KG1 (cell line): ENCODE data around the gene CYFIP2.
"Not testable (repeated sequence)": the region's sequence is repeated elsewhere in the genome, so short reads cannot be mapped to it uniquely, and the experiment has no call there.

Experiments
- DNase-seq: peaks from one replicate; lab custom pipeline; 2025; lab: John Stamatoyannopoulos, UW

CYFIP2 gene

DNA sequence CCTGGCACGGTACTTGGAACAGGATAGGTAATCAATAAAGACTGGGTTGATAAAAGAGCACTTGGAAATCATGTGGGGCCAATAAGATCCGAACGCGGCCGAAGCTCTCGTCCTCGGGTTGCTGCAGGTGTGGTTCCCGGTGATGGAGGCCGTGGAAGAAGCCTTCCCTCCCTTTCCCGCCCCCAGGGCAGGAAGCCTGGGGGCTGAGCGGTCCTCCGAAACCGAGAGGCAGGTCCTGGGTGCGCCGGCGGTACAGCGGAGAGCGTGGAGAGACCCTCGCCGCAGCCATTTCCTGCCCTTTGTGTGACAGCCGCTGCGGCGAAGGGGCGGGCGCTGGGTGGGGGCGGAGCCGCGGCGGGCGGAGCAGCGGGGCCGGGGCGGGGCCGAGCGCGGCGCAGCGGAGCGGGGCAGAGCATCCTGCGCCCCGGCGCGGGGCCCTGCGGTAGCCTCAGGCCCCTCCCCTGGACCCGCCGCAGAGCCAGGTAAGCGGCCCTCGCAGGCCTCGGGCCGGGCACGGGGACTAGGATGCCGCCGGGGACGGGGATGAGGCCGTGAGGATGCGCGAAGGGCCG, at the start of gene CYFIP2:
Gene CYFIP2, plus strand, starts transcription at position 410 of the 572 bp plus-strand sequence. CDS start 19,239 bp downstream, outside the sequence.
- DNase-seq = peak; percentile 18

- no peak for DNase-seq
Observed at GRCh38 chr5:157216391-157217142, 49.4 kb upstream of the CYFIP2 start.

DNA sequence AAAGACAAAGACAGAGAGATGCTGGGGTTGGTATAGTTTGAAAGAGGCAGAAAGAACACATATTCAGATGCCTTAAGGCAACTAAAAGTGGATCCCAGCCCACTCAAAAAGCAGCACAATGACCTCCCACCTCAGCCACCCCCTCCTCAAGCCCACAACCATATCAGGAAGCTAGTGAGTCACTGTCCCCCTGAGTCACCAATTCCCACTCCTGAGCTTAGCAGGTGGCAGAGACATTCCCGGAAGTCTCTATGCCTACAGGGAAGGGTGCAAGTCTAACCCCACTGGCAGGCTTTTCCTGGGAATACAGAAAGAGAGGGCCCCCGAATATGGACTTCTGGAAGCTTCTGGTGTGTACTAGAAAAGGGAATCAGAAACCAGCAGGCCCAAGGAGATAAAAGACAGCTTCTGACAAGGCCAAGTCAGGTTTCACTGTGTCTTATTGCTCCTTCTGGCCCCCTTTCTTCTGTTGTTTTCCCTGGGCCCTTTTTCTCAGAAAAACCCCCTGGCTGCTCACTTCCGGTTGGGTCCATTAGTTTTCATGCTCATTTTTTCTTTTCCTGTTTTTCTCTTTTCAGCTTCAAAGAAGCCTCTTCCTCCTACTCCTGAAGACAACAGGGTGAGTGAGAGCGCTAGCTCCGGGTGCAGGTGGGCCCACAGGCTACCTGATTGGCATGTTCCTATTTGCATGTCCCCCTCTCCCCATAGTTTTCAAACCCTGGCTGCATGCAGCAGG, 48.5 kb upstream of the CYFIP2 start:
- no peak for DNase-seq

GRCh38 chr5:157219491-157220271, 46.2 kb upstream of the CYFIP2 start:
- DNase-seq = no peak

DNA sequence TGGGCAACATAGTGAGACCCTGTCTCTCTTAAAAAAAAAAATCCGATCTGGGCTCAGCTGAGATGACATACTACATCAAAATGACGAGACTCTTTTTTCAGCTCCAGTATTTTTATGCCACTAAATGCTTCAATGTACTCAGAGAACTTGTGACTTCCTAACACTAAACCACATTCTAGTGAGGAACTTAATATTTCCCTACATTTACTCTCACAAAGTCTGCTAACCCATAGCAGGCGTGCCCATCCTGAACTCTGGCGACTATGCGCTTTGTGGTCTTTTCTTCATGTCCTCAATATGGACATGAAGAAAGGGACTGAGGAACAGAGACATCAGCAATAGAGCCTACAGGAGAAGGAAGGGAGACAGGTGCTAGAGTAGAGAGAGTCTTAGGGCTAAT, 44.0 kb upstream of the CYFIP2 start:
- no peak for DNase-seq

DNA sequence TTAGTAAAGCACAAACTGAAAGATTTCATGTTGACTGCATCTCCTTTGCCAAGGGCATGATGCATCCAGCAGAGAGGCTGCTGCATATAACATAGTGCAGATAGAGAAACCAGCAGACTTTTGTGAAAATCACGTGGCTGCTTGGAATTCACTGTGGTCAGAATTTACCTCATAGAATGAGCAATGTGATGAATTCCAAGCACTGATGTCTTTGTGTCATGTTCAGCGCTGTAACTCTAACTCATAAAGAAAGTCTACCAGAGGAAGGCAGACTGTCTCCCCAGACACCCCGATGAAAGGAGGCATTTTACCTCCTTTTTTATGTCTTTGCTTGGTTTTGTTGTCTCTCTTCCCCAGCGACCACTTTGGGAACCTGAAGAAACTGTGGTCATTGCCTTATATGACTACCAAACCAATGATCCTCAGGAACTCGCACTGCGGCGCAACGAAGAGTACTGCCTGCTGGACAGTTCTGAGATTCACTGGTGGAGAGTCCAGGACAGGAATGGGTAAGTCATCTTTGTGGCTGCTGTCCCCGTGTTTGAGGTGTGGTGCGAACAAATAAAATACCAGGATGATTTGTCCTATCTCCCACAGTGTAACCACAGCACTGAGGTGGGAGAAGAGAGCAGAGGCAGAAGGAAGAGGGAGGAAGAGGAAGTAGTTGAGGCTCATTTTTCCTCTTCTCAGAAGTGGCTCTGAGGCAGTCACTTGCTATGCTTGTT, 43.3 kb upstream of the CYFIP2 start:
- DNase-seq = no peak

- DNase-seq = no peak
Observed at GRCh38 chr5:157225469-157226422, 40.2 kb upstream of the CYFIP2 start.

DNA sequence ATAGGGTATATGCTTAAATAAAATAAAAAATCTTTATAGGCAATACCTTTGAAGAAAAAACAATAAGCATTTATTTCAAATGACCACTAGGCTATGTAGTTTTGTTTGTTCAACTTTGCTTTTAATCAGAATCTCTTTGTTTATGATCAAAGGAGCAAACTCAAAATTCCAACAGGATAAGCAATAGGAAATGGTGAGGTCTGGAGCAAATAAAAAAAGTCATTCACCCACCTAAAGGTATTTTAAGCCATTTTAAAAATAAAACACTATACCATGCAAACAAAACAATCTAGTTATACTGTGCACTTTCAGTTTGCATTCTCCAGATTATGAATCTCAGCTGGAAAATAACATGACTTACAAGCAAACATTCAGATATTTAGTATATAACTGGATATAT, 35.3 kb upstream of the CYFIP2 start:
- DNase-seq = no peak

DNA sequence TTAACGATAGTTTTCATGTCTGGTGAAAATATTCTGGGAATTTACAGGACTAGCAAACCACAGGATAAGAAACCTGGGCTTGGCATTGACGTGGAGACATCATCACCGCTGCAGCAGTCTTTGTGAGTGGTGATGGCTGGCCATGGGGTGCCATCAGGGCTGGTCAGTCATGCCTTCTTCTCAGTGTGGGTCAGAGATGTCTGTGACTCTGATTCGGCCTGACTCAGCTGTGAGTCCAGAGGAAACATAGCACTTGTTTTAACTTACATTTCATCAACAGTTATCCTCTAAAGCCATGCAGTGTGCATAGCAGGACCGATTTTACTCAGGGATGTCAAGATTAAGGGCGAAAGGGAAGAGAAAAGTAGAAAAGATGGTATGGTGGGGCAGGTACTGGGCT, 33.2 kb upstream of the CYFIP2 start:
- no peak for DNase-seq

GRCh38 chr5:157233515-157233914, 32.4 kb upstream of the CYFIP2 start:
- no peak for DNase-seq

GRCh38 chr5:157236423-157236822, 29.5 kb upstream of the CYFIP2 start:
- no peak for DNase-seq

GRCh38 chr5:157241483-157241882, 24.4 kb upstream of the CYFIP2 start:
- DNase-seq = no peak

DNA sequence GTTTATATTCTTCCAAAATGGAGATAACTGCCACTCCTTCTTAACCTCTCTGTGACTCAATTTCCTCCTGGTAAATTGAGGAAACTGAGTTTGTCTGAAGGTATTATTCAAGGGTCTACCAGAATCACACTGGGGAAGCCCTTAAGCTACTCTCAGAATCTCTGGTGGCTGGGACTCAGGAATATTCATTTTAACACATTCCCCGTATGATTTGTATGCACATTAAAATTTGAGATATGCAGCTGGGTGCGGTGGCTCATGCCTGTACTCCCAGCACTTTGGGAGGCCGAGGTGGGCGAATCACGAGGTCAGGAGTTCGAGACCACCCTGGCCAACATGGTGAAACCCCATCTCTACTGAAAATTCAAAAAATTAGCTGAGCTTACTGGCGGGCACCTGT, 21.2 kb upstream of the CYFIP2 start:
- DNase-seq = not testable (repeated sequence)

GRCh38 chr5:157245476-157245875, 20.4 kb upstream of the CYFIP2 start:
- no peak for DNase-seq

DNA sequence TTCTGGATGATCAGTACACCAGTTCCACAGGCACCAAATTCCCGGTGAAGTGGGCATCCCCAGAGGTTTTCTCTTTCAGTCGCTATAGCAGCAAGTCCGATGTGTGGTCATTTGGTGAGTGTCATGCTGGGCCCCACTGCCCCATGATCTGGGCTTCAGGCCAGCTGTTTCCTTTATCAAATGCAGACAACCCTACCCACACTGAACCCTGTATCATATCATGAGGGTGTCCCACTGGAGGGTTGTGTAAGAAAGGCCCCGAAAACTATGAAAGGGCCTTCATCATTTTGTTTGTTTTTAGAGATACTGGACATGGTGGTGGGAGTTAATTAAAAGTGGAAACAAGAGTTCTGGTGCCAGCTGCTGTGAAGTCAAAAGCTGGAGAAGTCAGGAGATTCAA, 20.0 kb upstream of the CYFIP2 start:
- no peak for DNase-seq

- no peak for DNase-seq
Observed at GRCh38 chr5:157247267-157247666, 18.7 kb upstream of the CYFIP2 start.

DNA sequence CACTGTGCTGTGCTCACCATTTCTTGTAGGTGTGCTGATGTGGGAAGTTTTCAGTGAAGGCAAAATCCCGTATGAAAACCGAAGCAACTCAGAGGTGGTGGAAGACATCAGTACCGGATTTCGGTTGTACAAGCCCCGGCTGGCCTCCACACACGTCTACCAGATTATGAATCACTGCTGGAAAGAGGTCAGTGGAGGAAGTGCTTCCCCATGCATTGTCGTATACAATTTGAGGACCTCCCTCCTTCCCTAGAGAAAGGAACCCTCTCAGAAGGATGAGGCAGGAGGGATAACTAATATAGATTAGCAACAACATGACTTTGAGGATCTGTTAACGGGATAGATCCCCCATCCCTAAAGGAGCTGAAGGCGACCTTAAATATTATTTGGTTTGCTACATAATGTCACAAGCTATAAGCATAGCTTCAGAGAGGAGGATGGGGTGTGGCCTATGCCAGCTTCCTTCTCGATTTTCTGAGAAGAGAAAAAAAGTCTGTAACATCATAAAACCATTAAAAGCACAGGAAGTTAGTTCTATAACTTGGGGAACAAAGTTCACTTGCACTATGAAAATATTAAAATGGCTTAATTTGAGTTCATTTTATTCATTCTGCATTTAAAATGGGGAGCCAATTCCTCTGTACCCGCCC, 17.0 kb upstream of the CYFIP2 start:
- no peak for DNase-seq

DNA sequence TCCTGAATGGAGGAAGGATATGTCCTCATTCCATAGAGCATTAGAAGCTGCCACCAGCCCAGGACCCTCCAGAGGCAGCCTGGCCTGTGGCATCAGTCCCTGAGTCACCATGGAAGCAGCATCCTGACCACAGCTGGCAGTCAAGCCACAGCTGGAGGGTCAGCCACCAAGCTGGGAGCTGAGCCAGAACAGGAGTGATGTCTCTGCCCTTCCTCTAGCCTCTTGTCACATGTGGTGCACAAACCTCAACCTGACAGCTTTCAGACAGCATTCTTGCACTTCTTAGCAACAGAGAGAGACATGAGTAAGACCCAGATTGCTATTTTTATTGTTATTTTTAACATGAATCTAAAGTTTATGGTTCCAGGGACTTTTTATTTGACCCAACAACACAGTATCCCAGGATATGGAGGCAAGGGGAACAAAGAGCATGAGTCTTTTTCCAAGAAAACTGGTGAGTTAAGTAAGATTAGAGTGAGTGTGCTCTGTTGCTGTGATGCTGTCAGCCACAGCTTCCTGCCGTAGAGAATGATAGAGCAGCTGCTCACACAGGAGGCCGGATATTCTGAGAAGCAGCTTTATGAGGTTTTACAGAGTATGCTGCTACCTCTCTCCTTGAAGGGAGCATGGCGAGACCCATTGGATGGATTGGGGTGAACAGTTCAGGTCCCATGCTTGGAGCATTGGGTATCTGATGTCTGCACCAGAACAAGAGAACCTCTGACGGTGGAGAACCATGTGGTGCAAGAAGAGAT, 13.0 kb upstream of the CYFIP2 start:
- DNase-seq = peak; percentile 56

- DNase-seq = peak; percentile 16
Observed at GRCh38 chr5:157253547-157253946, 12.4 kb upstream of the CYFIP2 start.
